Measurements from ENCODE around the gene DEDD2. TPM values are rescaled to one million over a fixed set of nuclear protein-coding genes. Genes with fewer than 3 reads are reported as not detected.

The DEDD2 gene
- total and polyA plus RNA-seq, 2 donors (not counting 3 experiments of a cell fraction or from before 2014, with no cell fraction given) = 19.5 to 34.8 TPM

DNA sequence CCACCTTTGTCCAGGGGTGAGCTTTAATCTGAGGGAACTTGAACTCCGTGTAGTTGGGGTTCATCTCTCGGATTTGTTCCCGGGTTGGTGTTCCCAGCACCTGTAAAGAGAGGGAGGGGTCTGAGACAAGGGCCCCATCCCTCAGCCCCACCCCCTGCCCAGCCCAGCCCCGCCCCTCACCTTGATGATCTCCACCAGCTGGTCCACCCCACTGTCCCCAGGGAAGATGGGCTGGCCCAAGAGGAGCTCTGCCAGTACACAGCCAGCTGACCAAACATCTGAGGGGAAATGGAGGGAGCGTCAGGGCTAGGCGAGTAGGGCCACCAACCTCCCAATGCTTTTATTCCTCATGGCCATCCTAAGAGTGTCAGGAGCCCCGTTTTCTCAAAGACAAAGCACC is 15.6 kb upstream of the DEDD2 start:
- no peak for FAIRE-seq
- no peak for DNase-seq (ENCODE audit: low read depth, low spot score)
- H3K4me2 ChIP-seq (ENCODE audit: insufficient read depth, low read length) = no peak overlapping the region
- ChIA-PET POLR2A (interaction anchor here (1.8 kb wide), 1 partner anchor 10 kb away, joined by 3 read pairs; no protein-coding TSS in a partner anchor), CTCF (interaction anchor here (1.3 to 1.5 kb wide), 2 partner anchors 9 to 13 kb away, joined by 3 to 4 read pairs; partner anchors contain the start of genes GSK3A and ZNF526)
- no peaks in the 10 kb centered on the region for H4K20me1 ChIP-seq (replicated peaks; ENCODE audit: control insufficient read depth, extremely low read depth, insufficient read depth, low read length)
- no peaks in the 10 kb centered on the region for H3K4me1 ChIP-seq (ENCODE audit: control insufficient read depth, extremely low read depth, insufficient read depth, low read length)
- no peak overlapping the region for H3K4me3 ChIP-seq (replicated peaks in 1 of 3; ENCODE audit: insufficient read depth in 1 of 3, low read depth in 1 of 3, low read length in 3 of 3)
- H3K79me2 ChIP-seq (ENCODE audit: control insufficient read depth, insufficient read depth, low read length) = peaks cover 10% of the 10 kb centered on the region
- no peak for TF ChIP-seq FOS (IDR thresholded peaks at IDR 0.05; ENCODE audit: borderline replicate concordance, insufficient read depth, low read length)
- no peak for TF ChIP-seq GATA2 (IDR thresholded peaks at IDR 0.05; ENCODE audit: insufficient read depth, insufficient read length, low read depth, low read length)
- no peak for TF ChIP-seq JUN (IDR thresholded peaks at IDR 0.05; ENCODE audit: borderline replicate concordance, insufficient read depth, insufficient read length, low read depth)
- TF ChIP-seq, protein P1, sequence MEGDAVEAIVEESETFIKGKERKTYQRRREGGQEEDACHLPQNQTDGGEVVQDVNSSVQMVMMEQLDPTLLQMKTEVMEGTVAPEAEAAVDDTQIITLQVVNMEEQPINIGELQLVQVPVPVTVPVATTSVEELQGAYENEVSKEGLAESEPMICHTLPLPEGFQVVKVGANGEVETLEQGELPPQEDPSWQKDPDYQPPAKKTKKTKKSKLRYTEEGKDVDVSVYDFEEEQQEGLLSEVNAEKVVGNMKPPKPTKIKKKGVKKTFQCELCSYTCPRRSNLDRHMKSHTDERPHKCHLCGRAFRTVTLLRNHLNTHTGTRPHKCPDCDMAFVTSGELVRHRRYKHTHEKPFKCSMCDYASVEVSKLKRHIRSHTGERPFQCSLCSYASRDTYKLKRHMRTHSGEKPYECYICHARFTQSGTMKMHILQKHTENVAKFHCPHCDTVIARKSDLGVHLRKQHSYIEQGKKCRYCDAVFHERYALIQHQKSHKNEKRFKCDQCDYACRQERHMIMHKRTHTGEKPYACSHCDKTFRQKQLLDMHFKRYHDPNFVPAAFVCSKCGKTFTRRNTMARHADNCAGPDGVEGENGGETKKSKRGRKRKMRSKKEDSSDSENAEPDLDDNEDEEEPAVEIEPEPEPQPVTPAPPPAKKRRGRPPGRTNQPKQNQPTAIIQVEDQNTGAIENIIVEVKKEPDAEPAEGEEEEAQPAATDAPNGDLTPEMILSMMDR (IDR thresholded peaks at IDR 0.05; ENCODE audit: extremely low read depth in 1 of 2, insufficient read depth in 1 of 2, low read depth in 1 of 2, low read length in 2 of 2) = no peak
- no peak for TF ChIP-seq EZH2 (IDR thresholded peaks at IDR 0.05; ENCODE audit: borderline replicate concordance, low read depth, low read length, severe bottlenecking)
- TF ChIP-seq MYC (IDR thresholded peaks at IDR 0.05; ENCODE audit: low read depth, low read length) = no peak
- TF ChIP-seq, protein P2, sequence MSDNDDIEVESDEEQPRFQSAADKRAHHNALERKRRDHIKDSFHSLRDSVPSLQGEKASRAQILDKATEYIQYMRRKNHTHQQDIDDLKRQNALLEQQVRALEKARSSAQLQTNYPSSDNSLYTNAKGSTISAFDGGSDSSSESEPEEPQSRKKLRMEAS (IDR thresholded peaks at IDR 0.05; ENCODE audit: insufficient read depth, insufficient read length) = no peak
- no peak for TF ChIP-seq POLR2A (IDR thresholded peaks at IDR 0.05; ENCODE audit: low read depth, low read length)
- TF ChIP-seq POLR2AphosphoS5 (IDR thresholded peaks at IDR 0.05; ENCODE audit: insufficient read depth, low read depth, low read length) = no peak
- no peaks in the 10 kb centered on the region for H3K9me3 ChIP-seq (replicated peaks; ENCODE audit: control insufficient read depth, insufficient read depth, low read length)
- no TSS peak for BruUV-seq (replicated peaks)
- H3K36me3 ChIP-seq (ENCODE audit: control insufficient read depth in 2 of 2, extremely low read depth in 1 of 2, insufficient read depth in 2 of 2, low read length in 2 of 2) = peaks cover 17 to 57% of the 10 kb centered on the region in 2 experiments
- no peak overlapping the region for H2AFZ ChIP-seq (ENCODE audit: low read depth, low read length)
- H3K9ac ChIP-seq (replicated peaks; ENCODE audit: extremely low read depth, insufficient read depth, low read length) = no peak overlapping the region
- no peak overlapping the region for H3K27ac ChIP-seq (ENCODE audit: insufficient read depth, low read depth, low read length)
- dilution Hi-C loops (cut with MboI; ENCODE audit: extremely low pct_ligation_motif_present, low sequenced_read_pairs) = no loop called here
- no peaks in the 10 kb centered on the region for H3K27me3 ChIP-seq (ENCODE audit: control insufficient read depth in 2 of 2, insufficient read depth in 2 of 2, low read length in 2 of 2)
- no peaks in the 10 kb centered on the region for H3K9me1 ChIP-seq (replicated peaks; ENCODE audit: control insufficient read depth, extremely low read depth, insufficient read depth, low read length)
- intact Hi-C loops (cut with micrococcal nuclease) = no loop called here

All from endothelial cell of umbilical vein (primary cell).